ENCODE measurements around the gene LPIN1.

The LPIN1 gene

DNA sequence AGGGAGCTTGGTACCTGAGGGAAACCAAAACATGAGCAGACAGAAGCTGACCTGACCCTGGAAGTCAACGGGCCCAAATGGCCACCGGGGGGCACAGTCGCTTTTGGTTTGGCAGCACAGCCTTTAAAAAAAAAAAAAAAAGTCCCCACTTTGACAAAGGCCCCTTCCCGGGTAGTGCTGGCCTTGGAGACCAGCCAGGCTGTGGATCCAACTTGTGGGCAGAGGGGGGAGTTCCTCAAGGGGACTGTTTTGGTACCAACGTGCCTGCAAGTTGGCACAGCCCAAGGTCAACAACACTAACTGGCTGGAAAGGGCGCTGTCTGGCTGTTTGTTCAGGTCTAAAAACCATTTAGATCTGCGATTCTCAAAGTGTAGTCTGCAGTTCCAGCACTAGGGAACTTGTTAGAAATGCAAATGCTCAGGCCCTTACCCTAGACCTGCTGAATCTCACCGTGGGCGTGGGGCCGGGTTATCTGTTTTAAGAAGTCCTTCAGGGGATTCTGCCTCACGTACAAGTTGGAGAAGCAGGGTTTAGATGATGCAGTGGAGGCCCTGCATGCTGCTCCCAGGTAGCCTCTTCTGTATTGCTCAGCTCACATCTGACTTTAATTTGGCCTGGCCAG lies 83.0 kb downstream of the LPIN1 start:
- Mint-ChIP-seq H3K27ac (peak overlapping the region; percentile 90 to 98 (median 91)), H3K4me3 (peak overlapping the region; percentile 60 to 67 (median 65)), H3K4me1 (peaks cover 23% of the 10 kb centered on the region)

DNA sequence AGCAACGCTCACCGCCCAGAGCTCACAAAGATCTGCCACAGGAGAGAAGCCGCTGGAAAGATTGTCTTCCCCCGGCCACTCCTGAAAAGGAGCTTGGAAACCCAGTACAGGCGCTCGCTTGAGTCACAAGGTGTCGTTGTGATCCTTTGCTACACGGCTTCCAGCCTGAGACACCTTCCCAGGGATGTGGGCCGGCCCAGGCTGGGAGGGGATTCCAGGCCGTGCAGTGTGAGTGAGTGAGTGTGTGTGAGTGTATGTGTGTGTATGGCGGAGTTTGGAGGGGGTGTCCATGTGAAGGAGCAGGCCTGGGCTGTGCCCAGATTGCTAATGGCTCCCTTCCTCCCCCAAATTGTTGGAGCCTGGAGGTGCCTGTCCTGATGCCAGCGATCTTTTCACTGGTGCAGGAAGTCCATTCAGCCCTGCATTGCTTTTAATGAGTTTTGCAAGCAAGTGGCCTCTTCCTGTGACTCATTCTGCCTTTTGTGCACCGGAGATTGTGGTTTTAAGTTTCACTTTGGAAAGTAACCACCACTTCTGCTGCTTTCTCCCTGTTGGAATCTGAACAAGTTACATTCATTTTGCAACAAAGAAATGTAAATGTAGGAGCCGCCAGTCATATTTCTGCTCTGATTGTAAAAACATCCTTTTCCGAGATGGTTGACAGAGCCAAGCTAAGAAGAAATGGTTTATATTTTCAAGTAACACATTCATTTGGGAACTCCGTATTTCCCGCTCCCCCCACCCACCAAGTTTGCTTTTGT lies 83.7 kb downstream of the LPIN1 start:
- Mint-ChIP-seq H3K27me3 (ENCODE audit: low read depth) (no peaks in the 10 kb centered on the region), H3K27ac (peak overlapping the region; percentile 90 to 98 (median 91))
- TF ChIP-seq, protein P1, sequence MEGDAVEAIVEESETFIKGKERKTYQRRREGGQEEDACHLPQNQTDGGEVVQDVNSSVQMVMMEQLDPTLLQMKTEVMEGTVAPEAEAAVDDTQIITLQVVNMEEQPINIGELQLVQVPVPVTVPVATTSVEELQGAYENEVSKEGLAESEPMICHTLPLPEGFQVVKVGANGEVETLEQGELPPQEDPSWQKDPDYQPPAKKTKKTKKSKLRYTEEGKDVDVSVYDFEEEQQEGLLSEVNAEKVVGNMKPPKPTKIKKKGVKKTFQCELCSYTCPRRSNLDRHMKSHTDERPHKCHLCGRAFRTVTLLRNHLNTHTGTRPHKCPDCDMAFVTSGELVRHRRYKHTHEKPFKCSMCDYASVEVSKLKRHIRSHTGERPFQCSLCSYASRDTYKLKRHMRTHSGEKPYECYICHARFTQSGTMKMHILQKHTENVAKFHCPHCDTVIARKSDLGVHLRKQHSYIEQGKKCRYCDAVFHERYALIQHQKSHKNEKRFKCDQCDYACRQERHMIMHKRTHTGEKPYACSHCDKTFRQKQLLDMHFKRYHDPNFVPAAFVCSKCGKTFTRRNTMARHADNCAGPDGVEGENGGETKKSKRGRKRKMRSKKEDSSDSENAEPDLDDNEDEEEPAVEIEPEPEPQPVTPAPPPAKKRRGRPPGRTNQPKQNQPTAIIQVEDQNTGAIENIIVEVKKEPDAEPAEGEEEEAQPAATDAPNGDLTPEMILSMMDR (IDR thresholded peaks at IDR 0.05; ENCODE audit: unreplicated experiment in 3 of 3): peak; percentile 34 to 56 (median 53)

More for the DNA sequence above, 83.0 kb downstream of the LPIN1 start:
- Mint-ChIP-seq H3K27me3 (ENCODE audit: low read depth) (no peaks in the 10 kb centered on the region), H3K36me3 (ENCODE audit: low read depth) (peaks cover 18% of the 10 kb centered on the region), H3K9me3 (peaks cover 5% of the 10 kb centered on the region)
- TF ChIP-seq, protein P1 (IDR thresholded peaks at IDR 0.05; ENCODE audit: unreplicated experiment in 3 of 3): peak; percentile 24 to 51 (median 45)

DNA sequence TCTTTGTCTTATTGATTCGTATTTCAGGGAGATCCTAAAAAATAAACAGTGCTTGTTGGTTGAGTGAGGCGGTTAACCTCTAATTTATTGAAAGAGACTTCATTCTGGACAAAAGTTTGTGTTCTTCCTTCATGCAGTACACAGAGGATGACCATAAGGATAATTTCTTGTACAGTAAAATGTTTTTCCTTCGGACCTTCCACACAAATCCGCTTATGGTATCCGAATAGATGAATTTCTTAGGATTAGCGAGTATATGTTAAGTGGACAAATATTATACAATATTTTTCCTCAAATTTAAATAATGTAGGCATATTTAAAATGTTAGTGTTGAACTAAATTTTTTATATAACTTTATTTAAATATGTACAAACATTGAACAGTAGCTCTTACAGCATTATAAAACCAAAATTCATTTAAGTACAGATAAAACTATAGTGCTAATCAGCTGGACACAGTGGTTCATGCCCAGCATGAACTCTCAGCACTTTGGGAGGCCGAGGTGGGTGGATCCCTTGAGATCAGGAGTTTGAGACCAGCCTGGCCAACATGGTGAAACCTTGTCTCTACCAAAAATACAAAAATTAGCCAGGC lies 84.4 kb downstream of the LPIN1 start:
- Mint-ChIP-seq H3K27me3 (ENCODE audit: low read depth) (no peaks in the 10 kb centered on the region), H3K4me3 (peak overlapping the region; percentile 60 to 67 (median 65)), H3K36me3 (ENCODE audit: low read depth) (peaks cover 7% of the 10 kb centered on the region), H3K27ac (peak overlapping the region; percentile 90 to 98 (median 91)), H3K4me1 (peaks cover 23% of the 10 kb centered on the region), H3K9me3 (peaks cover 14% of the 10 kb centered on the region)
- TF ChIP-seq, protein P1 (IDR thresholded peaks at IDR 0.05; ENCODE audit: unreplicated experiment in 3 of 3): no peak

More for the DNA sequence above, 83.7 kb downstream of the LPIN1 start:
- Mint-ChIP-seq H3K9me3 (peaks cover 11% of the 10 kb centered on the region), H3K4me3 (peak overlapping the region; percentile 60 to 67 (median 65)), H3K36me3 (ENCODE audit: low read depth) (peaks cover 11% of the 10 kb centered on the region), H3K4me1 (peaks cover 23% of the 10 kb centered on the region)

DNA sequence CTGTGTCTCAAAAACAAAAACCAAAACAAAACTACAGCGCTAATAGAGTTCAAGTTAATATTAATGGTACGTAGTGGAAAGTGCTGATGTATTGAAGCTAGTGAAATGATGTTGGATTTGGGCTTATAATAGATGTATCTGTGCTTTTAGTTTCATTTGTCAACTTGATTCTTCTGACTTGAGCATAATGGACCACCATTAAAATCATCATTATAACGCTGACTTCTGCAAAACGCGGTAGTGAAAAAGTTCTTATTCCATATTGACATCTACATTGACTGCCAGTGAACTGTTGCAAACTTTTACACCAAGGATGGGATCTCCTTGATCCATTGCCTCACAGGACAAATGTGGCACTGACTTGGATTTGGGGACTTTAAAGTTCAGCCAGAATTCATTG lies 85.0 kb downstream of the LPIN1 start:
- H3K4me1 Mint-ChIP-seq: peaks cover 23% of the 10 kb centered on the region
- no peak overlapping the region for H3K4me3 Mint-ChIP-seq
- H3K9me3 Mint-ChIP-seq: peaks cover 17% of the 10 kb centered on the region
- peak overlapping the region; percentile 74 to 98 (median 90) for H3K27ac Mint-ChIP-seq
- peaks cover 7% of the 10 kb centered on the region for H3K36me3 Mint-ChIP-seq (ENCODE audit: low read depth)
- TF ChIP-seq, protein P1 (IDR thresholded peaks at IDR 0.05; ENCODE audit: unreplicated experiment in 3 of 3): no peak
- H3K27me3 Mint-ChIP-seq (ENCODE audit: low read depth): no peaks in the 10 kb centered on the region

DNA sequence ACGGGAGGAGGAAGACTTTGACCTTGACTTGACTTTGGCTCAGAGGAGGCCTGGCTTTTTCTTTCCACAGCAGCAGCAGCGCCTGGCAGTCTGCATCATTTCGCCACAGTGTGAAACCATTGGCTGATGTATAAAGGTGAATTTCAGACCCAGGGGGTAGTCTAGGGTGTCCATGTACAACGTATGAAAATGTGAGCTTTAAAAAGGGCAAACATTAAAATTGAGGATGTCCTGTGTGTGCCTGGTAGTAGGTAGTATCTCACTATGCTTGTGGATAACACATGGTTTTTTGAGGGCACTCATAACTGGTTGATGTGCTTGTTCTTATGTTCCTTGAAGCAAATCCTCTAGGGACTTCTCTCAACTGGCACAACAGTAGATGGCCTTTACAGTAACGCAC lies 86.1 kb downstream of the LPIN1 start:
- Mint-ChIP-seq H3K9me3 (peaks cover 20% of the 10 kb centered on the region), H3K27ac (no peak overlapping the region), H3K4me1 (peaks cover 23% of the 10 kb centered on the region), H3K27me3 (ENCODE audit: low read depth) (no peaks in the 10 kb centered on the region), H3K36me3 (ENCODE audit: low read depth) (peaks cover 3% of the 10 kb centered on the region), H3K4me3 (no peak overlapping the region)
- TF ChIP-seq, protein P1 (IDR thresholded peaks at IDR 0.05; ENCODE audit: unreplicated experiment in 3 of 3): no peak
